GM04503 (cell line): Measurements from ENCODE around the gene TMEM145.
"Not testable (repeated sequence)": the region's sequence is repeated elsewhere in the genome, so short reads cannot be mapped to it uniquely, and the experiment has no call there.

ENCODE experiments used
- DNase-seq: peaks from one replicate; pipeline ENCODE4 v3.0.0-alpha.2; 2012; ENCODE audit warnings: low read depth

TMEM145 gene

GRCh38 chr19:42335374-42335936, 22.3 kb downstream of the TMEM145 start:
- no peak for DNase-seq

DNA sequence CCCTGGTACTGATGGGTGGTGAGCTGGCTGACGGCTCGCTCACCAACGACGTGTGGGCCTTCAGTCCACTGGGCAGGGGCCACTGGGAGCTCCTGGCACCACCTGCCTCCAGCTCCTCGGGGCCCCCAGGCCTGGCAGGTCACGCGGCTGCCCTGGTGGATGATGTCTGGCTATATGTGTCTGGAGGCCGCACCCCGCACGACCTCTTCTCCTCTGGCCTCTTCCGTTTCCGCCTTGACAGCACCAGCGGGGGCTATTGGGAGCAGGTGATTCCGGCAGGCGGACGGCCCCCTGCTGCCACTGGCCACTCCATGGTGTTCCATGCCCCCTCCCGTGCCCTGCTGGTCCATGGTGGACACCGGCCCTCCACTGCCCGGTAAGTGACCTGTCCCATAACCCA, 22.9 kb downstream of the TMEM145 start:
- DNase-seq: no peak

- DNase-seq: not testable (repeated sequence)
Observed at GRCh38 chr19:42339126-42339860, 26.2 kb downstream of the TMEM145 start.

GRCh38 chr19:42339922-42340321, 26.8 kb downstream of the TMEM145 start:
- not testable (repeated sequence) for DNase-seq

DNA sequence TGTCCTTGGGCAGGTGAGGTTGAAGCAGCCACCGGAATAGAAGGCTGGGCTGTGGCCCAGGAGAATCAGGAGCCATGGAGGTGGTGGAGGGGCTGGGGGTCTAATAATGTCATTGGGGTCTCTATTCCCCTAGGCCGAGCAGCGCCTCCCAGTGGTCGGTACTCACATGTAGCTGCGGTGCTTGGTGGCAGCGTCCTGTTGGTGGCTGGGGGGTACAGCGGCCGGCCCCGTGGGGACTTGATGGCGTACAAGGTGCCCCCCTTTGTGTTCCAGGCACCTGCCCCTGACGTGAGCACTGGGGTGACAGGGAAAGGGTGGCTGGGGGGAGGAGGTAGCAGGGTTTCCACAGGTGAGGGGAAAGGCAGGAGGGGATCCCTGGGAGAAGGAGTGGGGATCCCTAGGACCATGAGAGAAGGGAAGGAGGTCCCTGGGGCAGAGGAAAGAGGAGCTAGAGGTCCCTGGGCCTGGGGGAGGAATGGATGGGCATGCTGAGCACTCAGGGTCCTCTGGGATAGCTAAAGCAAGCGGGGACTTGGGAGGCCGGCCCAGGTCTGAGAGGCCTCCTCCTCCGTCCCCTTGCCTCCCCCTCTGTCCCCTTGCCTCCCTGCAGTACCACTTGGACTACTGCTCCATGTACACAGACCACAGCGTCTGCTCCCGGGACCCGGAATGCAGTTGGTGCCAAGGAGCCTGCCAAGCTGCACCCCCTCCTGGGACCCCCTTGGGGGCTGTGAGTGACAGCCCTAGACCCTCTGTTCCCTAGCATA, 30.4 kb downstream of the TMEM145 start:
- no peak for DNase-seq

- DNase-seq: no peak
Observed at GRCh38 chr19:42344336-42344893, 31.3 kb downstream of the TMEM145 start.

DNA sequence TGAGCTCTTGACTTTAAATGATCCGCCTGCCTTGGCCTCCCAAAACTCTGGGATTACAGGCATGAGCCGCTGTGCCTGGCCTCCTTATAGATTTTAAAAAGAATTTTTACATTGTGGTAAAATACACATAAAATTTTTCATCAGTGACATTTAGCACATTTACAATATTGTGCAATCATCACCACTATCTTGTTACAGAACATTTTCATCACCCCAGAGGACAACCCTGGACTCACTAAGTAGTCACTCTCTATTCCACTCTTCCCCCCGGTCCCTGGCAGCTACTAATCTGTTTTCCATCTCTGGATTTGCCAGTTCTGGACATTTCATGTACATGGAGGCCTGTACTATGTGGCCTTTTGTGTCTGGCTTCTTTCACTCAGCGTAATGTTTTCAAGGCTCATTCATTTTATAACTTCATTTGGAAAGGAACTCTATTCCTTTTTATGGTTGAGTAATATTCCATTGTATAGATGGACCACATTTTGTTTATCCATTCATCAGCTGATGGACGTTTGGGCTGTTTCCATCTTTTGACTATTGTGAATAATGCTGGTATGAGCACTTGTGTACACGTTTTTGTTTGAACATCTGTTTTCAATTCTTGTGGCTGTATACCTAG, 32.2 kb downstream of the TMEM145 start:
- DNase-seq: peak; percentile 21

DNA sequence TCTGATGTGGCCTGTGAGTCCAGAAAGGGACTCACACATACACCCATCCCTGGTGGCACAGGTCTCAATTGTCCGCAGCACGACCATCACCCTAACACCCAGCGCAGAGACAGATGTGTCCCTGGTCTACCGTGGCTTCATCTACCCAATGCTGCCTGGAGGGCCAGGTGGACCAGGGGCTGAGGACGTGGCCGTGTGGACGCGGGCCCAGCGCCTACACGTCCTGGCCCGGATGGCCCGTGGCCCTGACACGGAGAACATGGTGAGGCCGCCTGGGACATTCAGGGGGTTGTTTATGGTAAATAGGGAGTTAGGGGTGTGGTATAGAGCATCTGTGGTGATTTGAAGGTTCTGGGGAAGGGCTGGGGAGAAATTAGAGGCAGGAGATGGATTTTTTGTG, 35.1 kb downstream of the TMEM145 start:
- DNase-seq: no peak

- no peak for DNase-seq
Observed at GRCh38 chr19:42349378-42350107, 36.4 kb downstream of the TMEM145 start.

DNA sequence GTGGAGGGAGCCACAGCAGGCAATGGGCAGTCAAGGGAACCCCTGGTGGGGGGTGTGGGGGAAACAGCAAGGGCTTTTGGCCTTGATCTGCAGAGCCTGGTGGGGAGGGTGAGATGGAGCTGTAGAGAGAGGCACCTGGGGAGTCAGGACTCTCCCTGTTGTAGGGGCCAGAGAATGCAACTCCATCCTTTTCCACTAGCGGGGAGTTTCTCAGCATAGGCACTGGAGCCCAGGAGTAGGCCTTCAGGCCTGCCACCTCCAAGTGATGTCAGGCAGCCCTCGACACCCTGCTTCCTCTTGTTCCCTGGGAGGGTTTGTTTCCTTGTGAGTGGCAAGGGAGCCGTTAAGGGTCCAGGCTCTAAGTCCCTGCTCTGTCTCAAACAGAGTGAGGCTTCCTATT, 37.3 kb downstream of the TMEM145 start:
- no peak for DNase-seq

- DNase-seq: no peak
Observed at GRCh38 chr19:42351079-42351735, 38.1 kb downstream of the TMEM145 start.

GRCh38 chr19:42352301-42353259, 39.5 kb downstream of the TMEM145 start:
- DNase-seq: no peak

DNA sequence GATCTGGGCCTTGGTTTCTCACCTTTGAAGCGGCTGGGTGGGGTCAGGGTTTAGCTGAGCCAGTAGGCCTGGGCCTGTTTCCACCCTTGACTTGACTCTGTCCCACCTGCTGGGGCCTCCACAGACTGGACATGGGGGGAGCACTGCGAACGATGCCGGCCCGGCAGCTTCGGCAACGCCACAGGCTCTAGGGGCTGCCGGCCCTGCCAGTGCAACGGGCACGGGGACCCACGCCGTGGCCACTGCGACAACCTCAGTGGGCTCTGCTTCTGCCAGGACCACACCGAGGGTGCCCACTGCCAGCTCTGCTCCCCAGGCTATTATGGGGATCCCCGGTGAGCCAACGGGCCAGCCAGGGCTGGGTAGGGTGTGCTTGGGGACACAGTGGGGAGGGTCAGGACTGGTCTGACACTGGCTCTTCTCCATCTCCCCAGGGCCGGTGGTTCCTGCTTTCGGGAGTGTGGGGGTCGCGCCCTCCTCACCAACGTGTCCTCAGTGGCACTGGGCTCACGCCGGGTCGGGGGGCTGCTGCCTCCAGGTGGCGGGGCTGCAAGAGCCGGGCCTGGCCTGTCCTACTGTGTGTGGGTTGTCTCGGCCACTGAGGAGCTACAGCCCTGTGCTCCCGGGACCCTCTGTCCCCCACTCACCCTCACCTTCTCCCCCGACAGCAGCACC, 40.4 kb downstream of the TMEM145 start:
- no peak for DNase-seq

GRCh38 chr19:42355896-42356295, 42.8 kb downstream of the TMEM145 start:
- DNase-seq: no peak

GRCh38 chr19:42356686-42357085, 43.6 kb downstream of the TMEM145 start:
- DNase-seq: no peak

GRCh38 chr19:42357290-42357689, 44.2 kb downstream of the TMEM145 start:
- DNase-seq: no peak

GRCh38 chr19:42360787-42361544, 47.9 kb downstream of the TMEM145 start:
- DNase-seq: no peak

GRCh38 chr19:42361545-42361910, 48.4 kb downstream of the TMEM145 start:
- DNase-seq: no peak

- no peak for DNase-seq
Observed at GRCh38 chr19:42362342-42362741, 49.2 kb downstream of the TMEM145 start.
